ENCODE data around the gene CLEC2D.

DNA sequence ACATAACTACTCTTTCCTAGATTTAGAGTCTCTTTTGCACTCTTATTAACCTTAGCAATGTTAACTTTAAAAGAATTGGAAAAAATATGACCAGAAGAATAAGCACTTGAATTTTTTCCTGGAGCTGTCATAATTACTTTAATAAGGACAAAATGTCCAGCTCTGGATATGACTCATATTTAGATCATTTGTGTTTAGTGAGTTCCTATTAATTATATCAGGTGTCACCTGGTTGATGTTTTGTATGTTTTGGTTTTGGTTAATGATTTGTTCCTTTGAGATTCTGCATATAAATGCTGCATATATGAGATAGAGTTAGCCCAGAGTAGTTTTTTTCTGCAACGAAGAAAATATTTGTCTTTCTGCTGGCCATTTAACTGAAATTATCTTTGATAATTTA lies 58.3 kb downstream of the CLEC2D start:
- TF ChIP-seq, protein P1, sequence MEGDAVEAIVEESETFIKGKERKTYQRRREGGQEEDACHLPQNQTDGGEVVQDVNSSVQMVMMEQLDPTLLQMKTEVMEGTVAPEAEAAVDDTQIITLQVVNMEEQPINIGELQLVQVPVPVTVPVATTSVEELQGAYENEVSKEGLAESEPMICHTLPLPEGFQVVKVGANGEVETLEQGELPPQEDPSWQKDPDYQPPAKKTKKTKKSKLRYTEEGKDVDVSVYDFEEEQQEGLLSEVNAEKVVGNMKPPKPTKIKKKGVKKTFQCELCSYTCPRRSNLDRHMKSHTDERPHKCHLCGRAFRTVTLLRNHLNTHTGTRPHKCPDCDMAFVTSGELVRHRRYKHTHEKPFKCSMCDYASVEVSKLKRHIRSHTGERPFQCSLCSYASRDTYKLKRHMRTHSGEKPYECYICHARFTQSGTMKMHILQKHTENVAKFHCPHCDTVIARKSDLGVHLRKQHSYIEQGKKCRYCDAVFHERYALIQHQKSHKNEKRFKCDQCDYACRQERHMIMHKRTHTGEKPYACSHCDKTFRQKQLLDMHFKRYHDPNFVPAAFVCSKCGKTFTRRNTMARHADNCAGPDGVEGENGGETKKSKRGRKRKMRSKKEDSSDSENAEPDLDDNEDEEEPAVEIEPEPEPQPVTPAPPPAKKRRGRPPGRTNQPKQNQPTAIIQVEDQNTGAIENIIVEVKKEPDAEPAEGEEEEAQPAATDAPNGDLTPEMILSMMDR (IDR thresholded peaks at IDR 0.05; ENCODE audit: low read length): no peak
- no peak for TF ChIP-seq EZH2 (IDR thresholded peaks at IDR 0.05; ENCODE audit: borderline replicate concordance, low read length)
